NCI-H526 (cell line): ENCODE results near the gene PURB.
A peak's percentile ranks its signal among the peaks of the same experiment; 100 is the strongest.
"Not testable (repeated sequence)": the region's sequence is repeated elsewhere in the genome, so short reads cannot be mapped to it uniquely, and the experiment has no call there.

Source experiments
- DNase-seq, 2 experiments: peaks; one replicate each; lab custom pipeline; 2025; lab: John Stamatoyannopoulos, UW

Gene PURB

GRCh38 chr7:44891791-44892190, 6.5 kb upstream of the PURB start:
- no peak for DNase-seq

DNA sequence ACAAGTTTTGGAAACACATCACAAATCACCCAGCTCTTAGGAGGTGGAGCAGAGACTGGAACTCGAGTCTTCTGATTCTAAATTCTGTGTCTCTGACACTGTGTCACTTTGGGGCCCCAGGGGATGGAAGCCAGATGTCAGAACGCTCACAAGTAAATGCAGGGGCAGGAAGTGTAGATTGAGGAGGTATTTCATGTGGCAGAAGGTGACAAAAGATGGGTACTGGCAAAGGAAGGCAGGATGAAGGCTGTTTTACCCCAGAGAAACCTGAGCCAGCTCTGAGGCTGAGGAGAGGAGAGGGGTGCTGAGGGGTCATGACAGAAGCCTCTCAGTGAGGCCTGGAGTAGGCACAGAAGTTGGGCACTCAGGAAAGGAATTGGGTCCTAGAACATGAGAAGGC, 6.0 kb upstream of the PURB start:
- no peak for DNase-seq

- DNase-seq, result no peak
These were observed 3.9 kb upstream of the PURB start for GRCh38 chr7:44889086-44889781.

DNA sequence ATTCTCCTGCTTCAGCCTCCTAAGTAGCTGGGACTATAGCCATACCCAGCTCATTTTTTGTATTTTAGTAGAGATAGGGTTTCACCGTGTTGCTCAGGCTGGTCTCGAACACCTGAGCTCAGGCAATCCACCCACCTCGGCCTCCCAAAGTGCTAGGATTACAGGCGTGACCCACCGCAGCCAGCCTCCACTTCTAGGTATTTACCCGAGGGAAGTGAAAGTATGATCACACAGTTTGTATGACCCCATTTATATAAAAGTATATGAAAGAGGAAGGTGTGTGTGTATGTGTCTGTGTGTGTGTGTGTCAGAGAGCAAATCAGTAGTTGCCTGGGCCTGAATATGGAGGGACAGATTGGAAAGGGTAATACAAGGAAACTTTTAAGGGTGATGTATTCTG, 2.0 kb upstream of the PURB start:
- DNase-seq, result no peak

DNA sequence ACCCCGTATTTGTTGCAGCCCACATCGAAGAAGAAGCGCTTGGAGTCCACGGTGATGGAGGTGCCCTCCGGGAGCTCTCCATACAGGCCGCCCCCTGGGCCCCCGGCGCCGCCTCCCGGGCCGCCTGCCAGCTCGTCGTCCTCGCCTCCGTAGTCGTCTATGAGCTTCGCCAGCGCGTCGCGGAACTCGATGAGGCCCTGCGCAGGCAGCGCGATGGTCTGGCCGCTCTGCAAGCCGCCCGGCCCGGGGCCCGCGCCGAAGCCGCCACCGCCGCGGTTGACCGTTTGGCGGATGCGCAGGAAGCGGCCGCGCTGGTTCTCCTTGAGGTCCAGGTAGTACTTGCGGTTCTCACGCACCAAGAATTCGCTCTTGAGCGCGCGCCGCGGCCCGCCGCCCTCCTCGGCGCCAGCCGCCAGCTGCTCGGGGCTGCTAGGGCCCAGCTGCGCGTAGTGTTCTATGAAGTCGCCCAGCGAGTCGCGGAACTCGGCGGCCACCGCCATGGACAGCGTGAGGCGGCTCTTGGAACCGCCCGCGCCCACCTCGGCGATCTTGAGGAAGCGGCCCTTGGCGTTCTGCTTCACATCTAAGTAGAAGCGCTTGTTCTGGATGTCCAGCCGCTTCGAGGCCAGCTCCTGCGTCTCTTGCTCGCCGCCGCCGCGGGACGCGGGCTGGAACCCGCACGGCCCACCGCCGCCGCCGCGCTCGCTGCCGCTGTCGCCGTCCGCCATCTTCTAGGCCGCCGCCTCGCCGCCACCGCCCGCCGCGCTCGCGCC, 523 bp downstream of the PURB start:
- DNase-seq, result peak in 1 of 2 experiments; percentile 64

GRCh38 chr7:44883961-44884620, 1.2 kb downstream of the PURB start:
- DNase-seq, result peak in 1 of 2 experiments; percentile 30

- no peak for DNase-seq
These were observed 2.4 kb downstream of the PURB start for GRCh38 chr7:44882899-44883298.

DNA sequence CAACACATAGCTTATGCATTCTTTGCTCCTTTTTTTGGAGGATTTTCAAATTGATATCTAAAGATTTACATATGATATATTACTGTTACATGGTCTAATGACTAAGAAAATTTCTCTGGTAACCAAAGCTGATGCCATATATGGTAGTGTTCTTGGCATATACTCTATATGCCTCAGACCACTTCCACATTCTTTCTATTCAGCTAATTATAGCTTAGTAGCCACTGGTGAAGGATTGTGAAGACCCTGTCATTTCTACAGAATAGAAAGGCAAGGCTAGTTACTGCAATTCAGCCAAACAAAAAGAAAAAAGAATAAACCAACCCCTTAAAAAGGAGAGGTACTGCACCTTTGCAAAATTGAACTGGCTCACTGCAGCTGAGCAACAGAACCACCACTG, 3.7 kb downstream of the PURB start:
- DNase-seq, result no peak

DNA sequence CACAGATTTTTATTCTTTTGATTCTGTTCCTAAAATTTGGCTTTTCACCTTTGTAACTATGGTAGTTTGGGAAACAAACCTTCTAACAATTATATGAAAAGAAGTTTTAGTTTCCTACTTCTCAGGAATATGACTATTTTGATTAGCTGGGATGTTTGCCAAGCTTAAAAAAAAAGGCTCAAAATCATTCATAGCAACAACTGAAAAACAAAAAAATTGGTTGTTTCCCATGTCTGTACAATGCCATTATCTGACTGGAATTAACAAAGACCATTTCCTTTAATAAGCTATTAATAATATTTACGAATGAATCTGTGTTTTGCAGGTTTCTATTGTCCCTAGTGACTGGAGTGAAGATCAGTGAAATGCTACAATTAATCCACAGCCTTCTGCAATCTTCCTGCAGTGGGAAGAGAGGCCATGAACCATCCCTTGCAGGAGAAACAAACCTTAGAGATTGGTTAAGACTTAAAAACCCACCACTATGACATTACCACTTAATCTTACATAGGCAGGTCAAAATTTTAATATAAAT, 4.2 kb downstream of the PURB start:
- no peak for DNase-seq

DNA sequence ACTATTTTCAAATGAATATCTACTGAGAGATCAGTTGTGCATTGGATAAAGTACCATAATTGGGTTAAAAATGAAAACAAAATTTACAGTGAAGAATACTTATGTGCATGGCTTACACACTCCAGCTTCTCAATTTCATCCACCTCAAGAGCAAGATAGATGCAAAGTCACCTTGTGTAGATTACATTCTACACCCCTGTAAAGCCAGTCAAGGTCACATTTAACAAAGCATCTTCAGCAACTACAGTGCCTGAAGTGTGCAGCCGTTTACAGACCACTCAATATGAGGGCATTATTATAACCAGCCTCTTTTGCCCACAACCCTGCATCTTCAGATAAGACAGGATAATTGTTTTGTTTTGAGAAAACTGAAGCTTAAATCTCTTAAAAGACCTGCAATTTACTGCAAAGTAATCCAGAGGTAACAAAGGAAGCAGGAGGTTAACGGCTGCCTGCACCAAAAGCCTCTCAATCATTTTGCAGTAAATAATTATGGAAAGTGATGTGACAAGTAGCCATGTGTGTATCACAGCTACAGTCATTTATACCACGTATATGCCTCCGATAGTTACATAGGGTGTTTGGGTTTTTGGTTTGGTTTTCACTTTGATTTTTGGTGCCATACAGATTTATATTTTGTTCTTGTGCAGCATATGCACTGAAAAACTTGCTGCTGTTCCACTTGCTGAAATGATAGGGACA, 4.9 kb downstream of the PURB start:
- no peak for DNase-seq

GRCh38 chr7:44876393-44876792, 8.9 kb downstream of the PURB start:
- DNase-seq, result no peak

GRCh38 chr7:44875241-44875640, 10.1 kb downstream of the PURB start:
- DNase-seq, result no peak

- no peak for DNase-seq
These were observed 12.5 kb downstream of the PURB start for GRCh38 chr7:44872787-44873186.

- DNase-seq, result not testable (repeated sequence)
These were observed 13.4 kb downstream of the PURB start for GRCh38 chr7:44871918-44872317.

GRCh38 chr7:44870780-44871179, 14.6 kb downstream of the PURB start:
- not testable (repeated sequence) for DNase-seq

DNA sequence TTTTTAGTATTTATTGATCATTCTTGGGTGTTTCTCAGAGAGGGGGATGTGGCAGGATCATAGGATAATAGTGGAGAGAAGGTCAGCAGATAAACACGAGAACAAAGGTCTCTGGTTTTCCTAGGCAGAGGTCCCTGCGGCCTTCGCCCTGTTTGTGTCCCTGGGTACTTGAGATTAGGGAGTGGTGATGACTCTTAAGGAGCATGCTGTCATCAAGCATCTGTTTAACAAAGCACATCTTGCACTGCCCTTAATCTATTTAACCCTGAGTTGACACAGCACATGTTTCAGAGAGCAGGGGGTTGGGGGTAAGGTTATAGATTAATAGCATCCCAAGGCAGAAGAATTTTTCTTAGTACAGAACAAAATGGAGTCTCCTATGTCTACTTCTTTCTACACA, 15.0 kb downstream of the PURB start:
- not testable (repeated sequence) for DNase-seq

DNA sequence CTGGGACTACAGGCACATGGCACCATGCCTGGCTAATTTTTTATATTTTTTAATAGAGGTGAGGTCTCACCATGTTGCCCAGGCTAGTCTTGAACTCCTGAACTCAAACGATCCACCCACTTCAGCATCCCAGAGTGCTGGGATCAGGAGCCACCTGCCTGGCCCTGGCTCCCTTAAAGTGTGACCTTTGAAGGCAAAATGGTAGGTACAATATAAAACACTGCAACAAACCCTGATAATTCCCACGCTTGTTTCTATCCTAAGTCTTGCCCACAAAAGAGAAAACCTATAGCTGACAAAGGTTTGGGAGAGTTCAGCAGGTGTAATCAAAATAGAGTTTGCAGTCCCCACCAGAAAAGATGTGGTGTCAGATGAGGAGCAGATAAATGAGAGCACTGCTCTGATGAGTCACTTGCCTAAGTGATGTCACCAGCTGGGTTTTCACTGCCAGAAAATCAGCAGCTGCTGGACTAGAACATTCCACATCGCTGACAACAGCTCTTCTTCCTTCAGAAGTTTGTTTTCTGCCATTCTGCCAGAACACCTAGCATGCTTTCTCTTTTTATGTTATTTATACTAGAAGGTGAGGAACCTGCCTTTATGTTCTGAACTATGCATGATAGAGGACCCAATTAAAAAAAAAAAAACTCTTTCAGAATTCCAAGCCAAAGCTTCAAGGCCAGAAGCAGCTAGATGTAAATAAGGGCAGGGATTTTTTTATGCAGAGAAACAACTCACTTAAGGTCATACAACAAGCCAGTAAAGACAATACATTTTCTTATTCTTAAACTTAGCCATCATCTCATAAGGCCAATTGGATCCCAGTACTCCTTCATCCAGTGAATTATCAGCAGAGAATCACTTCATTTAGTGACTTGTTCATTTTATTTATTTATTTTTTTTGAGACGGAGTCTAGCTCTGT, 18.0 kb downstream of the PURB start:
- no peak for DNase-seq

DNA sequence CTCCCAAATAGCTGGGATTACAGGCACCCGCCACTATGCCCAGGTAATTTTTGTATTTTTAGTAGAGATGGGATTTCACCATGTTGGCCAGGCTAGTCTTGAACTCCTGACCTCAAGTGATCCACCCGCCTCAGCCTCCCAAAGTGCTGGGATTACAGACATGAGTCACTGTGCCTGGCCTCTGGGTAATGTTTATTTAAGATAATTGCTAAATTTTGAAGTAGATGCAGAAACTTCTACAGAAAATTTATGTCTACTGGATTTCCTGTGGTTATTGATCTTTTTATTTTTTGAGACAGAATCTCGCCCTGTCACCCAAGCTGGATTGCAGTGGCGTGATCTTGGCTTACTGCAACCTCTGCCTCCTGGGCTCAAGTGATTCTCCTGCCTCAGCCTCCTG, 23.4 kb downstream of the PURB start:
- DNase-seq, result not testable (repeated sequence)

- DNase-seq, result no peak
These were observed 27.2 kb downstream of the PURB start for GRCh38 chr7:44858161-44858560.

DNA sequence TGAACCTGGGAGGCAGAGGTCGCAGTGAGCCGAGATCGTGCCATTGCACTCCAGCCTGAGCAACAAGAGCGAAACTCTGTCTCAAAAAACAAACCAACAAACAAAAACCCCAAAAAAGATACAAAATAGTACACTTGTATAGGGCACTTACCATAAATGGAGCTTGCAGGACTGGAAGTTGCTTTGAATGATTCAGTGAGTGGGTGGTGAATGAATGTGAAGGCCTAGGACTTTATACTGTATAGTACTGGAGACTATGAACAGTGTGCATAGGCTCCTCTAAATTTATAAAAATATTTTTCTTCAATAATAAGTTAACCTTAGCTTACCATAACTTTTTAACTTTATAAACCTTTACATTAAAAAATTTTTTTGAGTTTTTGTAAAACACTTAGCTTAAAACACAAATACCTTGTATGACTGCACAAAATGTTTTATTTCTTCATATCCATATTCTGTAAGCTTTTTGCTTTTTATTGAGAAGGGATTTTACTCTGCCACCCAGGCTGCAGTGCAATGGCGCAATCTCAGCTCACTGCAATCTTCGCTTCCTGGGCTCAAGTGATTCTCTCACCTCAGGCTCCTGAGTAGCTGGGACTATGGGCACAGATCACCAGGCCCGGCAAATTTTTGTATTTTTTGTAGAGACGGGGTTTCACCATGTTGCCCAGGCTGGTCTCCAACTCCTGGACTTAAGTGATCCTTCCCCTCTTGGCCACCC, 30.5 kb downstream of the PURB start:
- no peak for DNase-seq
